ENCODE data around the gene MAPK1IP1L.

The MAPK1IP1L gene

GRCh38 chr14:55117803-55118441 is 66.5 kb downstream of the MAPK1IP1L start:
- no peak for TF ChIP-seq CTCF (IDR thresholded peaks at IDR 0.05; ENCODE audit: low read depth, low read length)
- DNase-seq (ENCODE audit: extremely low read depth, low read depth), result no peak

- DNase-seq (ENCODE audit: extremely low read depth, low read depth), result no peak
- TF ChIP-seq CTCF (IDR thresholded peaks at IDR 0.05; ENCODE audit: low read depth, low read length), result no peak
These were observed 67.3 kb downstream of the MAPK1IP1L start for GRCh38 chr14:55118761-55119160.
